Measurements from ENCODE around the gene NUDT17.

Gene NUDT17

GRCh38 chr1:145891587-145892485, 46.4 kb downstream of the NUDT17 start:
- DNase-seq: peak; percentile 82

- DNase-seq: peak; percentile 90
These were observed 47.2 kb downstream of the NUDT17 start for GRCh38 chr1:145892486-145893087.

- DNase-seq: no peak
These were observed 48.1 kb downstream of the NUDT17 start for GRCh38 chr1:145893306-145894055.

GRCh38 chr1:145895471-145895870, 50.0 kb downstream of the NUDT17 start:
- DNase-seq: no peak

GRCh38 chr1:145897969-145898368, 52.5 kb downstream of the NUDT17 start:
- DNase-seq: no peak
